SJCRH30 (cell line): ENCODE measurements around the gene CDC42BPA. TPM values are rescaled to one million over a fixed set of nuclear protein-coding genes. Genes with fewer than 3 reads are reported as not detected.

Source experiments
- DNase-seq, 2 experiments: peaks; one replicate each; pipeline ENCODE4 v3.0.0-alpha.2; 2015 to 2020
- H3K27ac ChIP-seq: fragments of 250-450 bp; sonication (Bioruptor Pico); 2 replicates; pipeline ENCODE4 v1.5.1; 2020; ENCODE audit warnings: mild to moderate bottlenecking, moderate library complexity
- H3K27me3 ChIP-seq: fragments of 250-450 bp; sonication (Bioruptor Pico); 2 replicates; pipeline ENCODE4 v1.5.1; 2020; ENCODE audit warnings: mild to moderate bottlenecking, moderate library complexity
- H3K36me3 ChIP-seq: fragments of 250-450 bp; sonication (Bioruptor Pico); 2 replicates; pipeline ENCODE4 v1.5.1; 2020; ENCODE audit warnings: mild to moderate bottlenecking, moderate library complexity
- H3K4me1 ChIP-seq: fragments of 250-450 bp; sonication (Bioruptor Pico); 2 replicates; pipeline ENCODE4 v1.5.1; 2020; ENCODE audit warnings: mild to moderate bottlenecking, moderate library complexity
- H3K4me3 ChIP-seq: fragments of 250-450 bp; sonication (Bioruptor Pico); 2 replicates; pipeline ENCODE4 v1.5.1; 2020; ENCODE audit warnings: mild to moderate bottlenecking, moderate library complexity
- H3K9me3 ChIP-seq: fragments of 250-450 bp; sonication (Bioruptor Pico); replicated peaks from 2 replicates; pipeline ENCODE4 v1.5.1; 2020; ENCODE audit warnings: mild to moderate bottlenecking, moderate library complexity
- total RNA-seq: library from RNA; depleted of rRNA; stranded (reverse); fragments of >200 nt; shearing (Covaris generic); gene quantifications from 2 replicates; pipeline ENCODE4 v1.2.3, GENCODE V29; 2014

CDC42BPA gene
- total RNA-seq, 1 experiment from 2014 or later = 57.1 TPM

DNA sequence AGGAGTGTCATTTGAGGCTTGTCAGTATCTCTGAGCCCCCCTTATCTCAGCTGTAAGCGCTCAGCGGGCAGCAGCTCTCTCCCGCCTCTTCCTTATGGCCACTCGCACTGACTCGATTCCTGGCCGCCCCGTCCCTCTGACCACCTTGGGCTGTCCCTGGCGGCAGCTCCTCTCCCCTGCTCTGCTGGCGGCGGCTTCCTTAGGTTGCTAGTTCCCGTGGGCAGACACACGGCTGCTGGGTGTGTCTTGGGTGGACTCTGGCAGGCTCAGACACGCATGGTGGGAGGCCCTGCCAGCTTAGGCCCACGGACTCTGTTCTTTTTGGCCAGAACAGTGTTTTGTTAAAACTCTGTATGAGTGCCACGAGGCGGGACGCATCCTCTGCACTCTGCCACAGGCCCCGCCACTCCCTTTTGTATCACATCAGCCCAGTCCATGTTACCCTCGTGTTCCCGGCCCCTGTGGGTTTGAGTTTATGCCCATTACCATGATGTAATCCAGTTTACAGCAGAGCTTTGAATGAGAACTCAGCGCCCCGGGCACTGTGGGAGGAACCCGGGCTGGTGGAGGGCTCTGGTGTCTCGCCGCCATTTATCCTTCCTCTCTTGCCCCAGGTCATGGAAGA lies 332.3 kb downstream of the CDC42BPA start:
- Histone ChIP-seq H3K4me3 (no peak overlapping the region), H3K36me3 (peaks cover 13% of the 10 kb centered on the region), H3K4me1 (no peaks in the 10 kb centered on the region), H3K27ac (no peak overlapping the region), H3K9me3 (no peaks in the 10 kb centered on the region), H3K27me3 (no peaks in the 10 kb centered on the region)
- no peak for DNase-seq

DNA sequence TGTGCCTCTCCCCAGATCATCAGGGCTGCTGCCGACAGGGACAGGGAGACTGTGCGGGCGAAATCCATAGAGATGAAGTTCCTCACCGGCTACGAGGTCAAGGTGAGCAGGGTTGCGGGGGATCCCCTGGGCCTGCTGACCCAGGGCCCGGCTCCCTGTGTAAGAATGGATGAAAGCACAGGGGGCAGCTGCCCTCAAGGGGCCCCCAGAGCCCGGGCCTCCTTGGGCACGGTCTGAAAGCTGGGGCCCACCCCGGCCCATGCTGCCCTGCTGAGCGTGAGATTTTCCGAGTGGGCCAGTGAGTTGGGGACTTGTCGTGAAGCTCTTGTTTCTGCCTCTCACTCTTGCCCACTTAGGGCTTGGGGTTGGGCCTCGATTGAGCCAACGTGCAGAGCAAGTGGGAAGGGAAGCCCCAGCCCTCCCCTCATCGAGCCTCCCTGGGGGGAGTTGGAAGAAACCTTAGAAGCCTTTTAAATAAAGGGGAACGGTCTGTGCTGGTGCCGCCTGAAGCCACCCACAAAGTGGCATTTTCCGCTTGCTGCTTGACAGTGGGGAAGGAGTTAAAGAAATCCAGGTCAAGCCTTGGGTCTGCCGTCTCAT lies 333.0 kb downstream of the CDC42BPA start:
- no peaks in the 10 kb centered on the region for H3K9me3 ChIP-seq
- H3K36me3 ChIP-seq = peaks cover 12% of the 10 kb centered on the region
- H3K27ac ChIP-seq = no peak overlapping the region
- H3K4me3 ChIP-seq = no peak overlapping the region
- DNase-seq = no peak
- H3K4me1 ChIP-seq = no peaks in the 10 kb centered on the region
- H3K27me3 ChIP-seq = no peaks in the 10 kb centered on the region

DNA sequence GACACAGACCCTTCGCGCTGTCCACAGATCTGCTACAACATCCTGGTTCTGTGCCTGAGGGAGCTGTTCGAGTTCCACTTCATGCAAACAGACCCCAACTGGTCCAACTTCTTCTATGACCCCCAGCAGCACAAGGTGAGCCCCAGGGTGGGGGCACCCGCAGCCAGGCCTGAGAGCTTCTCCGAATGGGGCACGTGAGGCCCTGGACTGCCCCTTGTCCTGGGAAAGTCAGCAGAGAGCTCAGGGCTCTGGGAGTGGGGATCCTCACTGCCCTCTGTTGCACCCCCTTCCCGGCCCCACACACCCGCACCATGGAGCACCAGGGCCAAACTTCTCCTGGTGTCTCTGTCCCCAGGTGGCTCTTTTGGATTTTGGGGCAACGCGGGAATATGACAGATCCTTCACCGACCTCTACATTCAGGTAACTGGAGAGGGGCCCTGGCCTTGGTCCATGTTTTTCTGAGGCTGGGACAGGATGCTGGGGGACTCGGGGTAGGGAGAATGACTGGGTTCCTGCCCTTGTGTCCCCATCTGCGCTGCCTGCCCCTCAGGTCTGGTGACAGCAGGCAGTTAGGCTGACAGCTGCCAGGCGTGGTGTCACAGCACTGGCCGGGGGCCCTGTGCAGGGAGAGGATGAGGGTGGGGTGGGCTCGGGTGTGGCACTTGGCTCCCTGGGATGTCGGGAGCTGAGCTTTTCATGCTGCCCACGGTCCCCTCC lies 333.6 kb downstream of the CDC42BPA start:
- DNase-seq = no peak
- Histone ChIP-seq H3K9me3 (no peaks in the 10 kb centered on the region), H3K27ac (no peak overlapping the region), H3K4me1 (no peaks in the 10 kb centered on the region), H3K4me3 (no peak overlapping the region), H3K36me3 (peaks cover 12% of the 10 kb centered on the region), H3K27me3 (no peaks in the 10 kb centered on the region)

DNA sequence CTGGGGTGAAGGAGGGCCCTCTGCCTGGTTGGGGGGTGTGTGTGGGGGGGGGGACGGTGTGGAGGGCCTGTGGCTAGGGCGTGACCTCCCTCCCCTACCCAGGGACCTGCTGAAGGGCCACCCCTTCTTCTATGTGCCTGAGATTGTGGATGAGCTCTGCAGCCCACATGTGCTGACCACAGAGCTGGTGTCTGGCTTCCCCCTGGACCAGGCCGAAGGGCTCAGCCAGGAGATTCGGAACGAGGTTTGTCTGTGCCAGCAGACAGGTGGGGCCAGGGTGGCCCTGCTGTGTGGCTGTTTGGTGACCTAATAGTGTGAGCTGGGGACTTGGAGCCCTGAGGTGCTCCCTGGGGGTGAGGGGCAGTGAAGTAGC lies 334.3 kb downstream of the CDC42BPA start:
- H3K9me3 ChIP-seq = no peaks in the 10 kb centered on the region
- peaks cover 12% of the 10 kb centered on the region for H3K36me3 ChIP-seq
- H3K27ac ChIP-seq = no peak overlapping the region
- no peaks in the 10 kb centered on the region for H3K27me3 ChIP-seq
- H3K4me1 ChIP-seq = no peaks in the 10 kb centered on the region
- no peak overlapping the region for H3K4me3 ChIP-seq
- no peak for DNase-seq

DNA sequence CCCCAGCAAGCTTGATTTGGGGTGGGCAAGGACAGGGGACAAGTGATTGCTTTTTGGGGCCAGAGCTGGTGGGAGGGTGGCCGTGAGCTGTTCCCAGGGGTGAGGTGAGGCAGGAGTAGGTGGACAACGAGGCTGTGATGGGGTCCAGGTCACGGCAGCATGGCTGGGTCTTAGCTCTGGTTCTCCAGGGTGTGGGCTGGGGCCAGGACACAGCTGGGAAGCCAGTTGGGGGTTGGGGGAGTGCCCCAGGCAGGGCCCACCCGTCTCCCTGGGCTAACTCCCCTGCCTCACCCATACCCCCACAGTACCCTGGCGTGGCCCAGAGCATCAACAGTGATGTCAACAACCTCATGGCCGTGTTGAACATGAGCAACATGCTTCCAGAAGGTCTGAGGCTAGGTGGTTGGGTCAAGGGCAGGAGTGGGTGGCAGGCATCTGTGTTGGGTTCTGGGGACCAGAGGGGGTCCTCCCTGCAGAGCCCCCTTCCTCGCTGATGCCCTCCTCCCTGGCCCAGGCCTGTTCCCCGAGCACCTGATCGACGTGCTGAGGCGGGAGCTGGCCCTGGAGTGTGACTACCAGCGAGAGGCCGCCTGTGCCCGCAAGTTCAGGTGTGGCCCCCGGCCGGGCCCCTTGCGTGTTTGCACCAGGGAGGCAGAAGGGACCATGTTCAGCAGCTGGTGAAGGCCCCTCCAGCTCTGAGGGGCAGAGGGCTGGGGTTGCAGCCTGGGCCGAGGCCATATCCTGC lies 334.9 kb downstream of the CDC42BPA start:
- no peaks in the 10 kb centered on the region for H3K9me3 ChIP-seq
- DNase-seq = no peak
- peaks cover 12% of the 10 kb centered on the region for H3K36me3 ChIP-seq
- no peaks in the 10 kb centered on the region for H3K4me1 ChIP-seq
- H3K4me3 ChIP-seq = no peak overlapping the region
- H3K27me3 ChIP-seq = no peaks in the 10 kb centered on the region
- H3K27ac ChIP-seq = no peak overlapping the region

DNA sequence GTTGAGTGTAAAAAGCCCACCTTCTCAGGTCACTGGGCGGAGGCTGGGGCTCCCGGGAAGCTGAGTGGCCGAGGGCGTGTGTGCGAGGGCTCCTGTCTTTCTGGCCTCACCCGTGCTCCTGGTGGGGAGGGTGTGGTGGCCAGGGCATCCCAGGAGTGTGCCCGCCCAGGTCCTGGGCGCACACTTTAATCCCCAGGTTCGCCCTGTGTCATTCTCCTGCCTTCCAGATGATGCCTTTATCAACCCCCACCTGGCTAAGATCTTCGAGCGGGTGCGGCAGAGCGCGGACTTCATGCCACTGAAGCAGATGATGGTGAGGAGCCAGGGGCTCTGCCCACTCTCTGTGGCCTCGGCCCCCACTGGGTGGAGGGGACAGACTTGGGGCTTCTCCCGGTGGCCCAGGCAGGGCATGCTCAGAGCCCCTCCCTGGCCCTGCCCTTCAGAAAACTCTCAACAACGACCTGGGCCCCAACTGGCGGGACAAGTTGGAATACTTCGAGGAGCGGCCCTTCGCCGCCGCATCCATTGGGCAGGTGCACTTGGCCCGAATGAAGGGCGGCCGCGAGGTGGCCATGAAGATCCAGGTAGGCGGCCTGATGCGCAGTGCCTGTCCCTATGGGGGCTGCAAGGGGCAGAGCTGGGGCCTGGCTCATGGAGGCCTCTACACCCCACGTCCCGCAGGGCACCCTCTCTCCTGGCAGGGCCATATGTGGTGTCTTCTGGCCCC lies 335.7 kb downstream of the CDC42BPA start:
- no peaks in the 10 kb centered on the region for H3K27me3 ChIP-seq
- DNase-seq = no peak
- H3K36me3 ChIP-seq = peaks cover 12% of the 10 kb centered on the region
- no peak overlapping the region for H3K4me3 ChIP-seq
- no peak overlapping the region for H3K27ac ChIP-seq
- H3K9me3 ChIP-seq = no peaks in the 10 kb centered on the region
- no peaks in the 10 kb centered on the region for H3K4me1 ChIP-seq

DNA sequence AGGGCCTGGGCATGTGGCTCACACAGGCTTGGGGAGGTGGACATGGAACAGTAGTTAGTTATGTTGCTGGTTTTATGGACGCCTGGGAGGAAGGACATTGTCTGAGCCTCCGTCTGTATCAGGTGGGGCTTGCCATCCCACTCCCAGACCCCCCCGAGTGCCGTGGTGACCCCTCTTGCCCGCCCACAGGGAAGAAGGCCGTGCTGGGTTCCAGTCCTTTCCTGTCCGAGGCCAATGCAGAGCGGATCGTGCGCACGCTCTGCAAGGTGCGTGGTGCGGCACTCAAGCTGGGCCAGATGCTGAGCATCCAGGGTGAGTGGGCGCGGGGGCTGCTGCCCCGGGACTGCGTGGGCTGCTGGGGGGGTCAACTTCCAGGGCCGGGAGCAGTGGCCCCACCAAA lies 336.5 kb downstream of the CDC42BPA start:
- Histone ChIP-seq H3K27me3 (no peaks in the 10 kb centered on the region), H3K36me3 (peaks cover 9% of the 10 kb centered on the region), H3K27ac (no peak overlapping the region), H3K4me3 (no peak overlapping the region), H3K9me3 (no peaks in the 10 kb centered on the region), H3K4me1 (no peaks in the 10 kb centered on the region)
- DNase-seq = no peak

DNA sequence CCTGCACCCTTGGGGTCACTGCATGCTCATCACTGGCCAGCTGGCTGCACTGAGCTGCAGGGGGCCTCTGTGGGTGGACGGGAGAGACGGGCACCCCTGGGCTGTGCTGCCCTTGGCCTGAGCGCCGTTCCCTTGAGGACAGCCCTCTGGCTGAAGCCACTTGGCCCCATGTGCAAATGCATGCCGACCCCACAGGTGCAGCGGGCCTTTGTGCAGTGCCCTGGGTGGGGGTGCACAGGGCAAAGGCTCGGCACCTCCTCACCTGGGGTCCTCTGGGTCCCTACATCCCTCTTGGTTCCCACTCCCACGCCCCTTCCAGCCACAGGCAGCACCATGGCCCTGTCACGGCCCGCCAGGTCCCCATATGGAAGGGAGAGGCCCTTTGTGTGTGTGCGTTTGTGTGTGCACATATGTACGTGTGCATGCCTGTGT lies 336.9 kb downstream of the CDC42BPA start:
- Histone ChIP-seq H3K4me1 (no peaks in the 10 kb centered on the region), H3K36me3 (peaks cover 7% of the 10 kb centered on the region)

DNA sequence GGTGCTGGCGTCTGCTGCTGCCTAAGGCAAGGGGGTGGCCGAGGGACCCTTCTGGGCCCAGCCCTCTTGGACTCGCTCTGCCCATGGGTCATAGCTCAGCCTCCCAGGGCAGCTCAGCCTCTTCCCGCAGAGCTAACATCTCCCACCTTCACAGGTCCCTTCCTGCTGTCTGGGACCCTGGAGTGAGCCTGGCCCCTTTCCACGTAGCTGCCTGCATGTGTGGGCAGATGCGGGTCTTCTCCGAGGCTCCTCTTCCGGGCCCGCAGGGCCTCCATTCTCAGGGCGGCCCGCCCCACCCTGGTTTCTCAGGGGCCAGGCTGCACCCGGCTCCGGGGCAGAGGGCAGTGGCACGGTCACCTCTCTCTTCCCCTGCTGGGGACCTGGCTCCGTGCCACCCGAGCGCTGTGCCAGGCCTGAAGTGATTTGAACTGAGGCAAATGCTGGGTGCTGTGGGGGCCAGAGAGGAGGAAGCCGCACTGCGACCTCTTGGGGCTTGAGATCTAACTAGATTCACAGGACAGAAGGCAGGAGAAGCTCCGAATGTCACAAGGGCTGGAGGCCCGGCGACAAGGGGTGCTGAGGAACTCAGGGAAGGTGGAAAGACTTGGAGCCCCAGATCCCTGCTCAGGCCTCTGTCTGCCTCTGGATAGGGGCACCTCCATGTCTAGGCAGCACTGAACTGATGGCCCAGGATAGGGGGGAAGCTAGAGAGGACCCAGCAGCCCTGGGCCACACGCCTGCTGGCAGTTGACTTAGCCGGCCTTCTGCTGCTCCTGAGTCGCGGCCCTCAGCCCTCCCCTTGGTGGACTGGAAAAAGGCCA lies 337.5 kb downstream of the CDC42BPA start:
- H3K4me3 ChIP-seq = no peak overlapping the region
- DNase-seq = no peak
- H3K4me1 ChIP-seq = no peaks in the 10 kb centered on the region
- peaks cover under 1% of the 10 kb centered on the region for H3K36me3 ChIP-seq
- H3K27me3 ChIP-seq = no peaks in the 10 kb centered on the region
- no peaks in the 10 kb centered on the region for H3K9me3 ChIP-seq
- H3K27ac ChIP-seq = no peak overlapping the region

More for the DNA sequence above, 336.9 kb downstream of the CDC42BPA start:
- H3K4me3 ChIP-seq = no peak overlapping the region
- DNase-seq = no peak
- no peaks in the 10 kb centered on the region for H3K9me3 ChIP-seq
- H3K27me3 ChIP-seq = no peaks in the 10 kb centered on the region
- no peak overlapping the region for H3K27ac ChIP-seq

DNA sequence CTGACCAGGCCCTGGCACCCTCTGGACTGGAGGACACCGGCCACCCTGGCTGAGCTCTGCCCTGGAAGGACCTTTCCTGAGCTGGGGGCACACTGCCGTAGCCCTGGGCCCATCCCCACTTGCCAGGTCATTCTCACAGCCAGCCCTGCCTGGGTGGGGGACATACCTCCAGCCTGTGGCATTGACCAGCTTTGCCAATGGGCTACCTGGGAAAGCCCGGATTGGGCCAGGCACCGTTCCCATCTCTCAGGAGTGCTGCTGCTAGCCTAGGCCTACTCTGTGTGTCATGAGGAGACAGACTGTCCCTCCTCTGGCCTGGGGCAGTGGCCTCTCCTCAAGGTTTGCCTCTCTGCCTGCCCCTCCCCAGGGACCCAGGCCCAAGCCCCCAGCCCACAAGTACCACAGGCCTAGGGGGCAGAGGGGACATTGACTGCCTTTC lies 338.2 kb downstream of the CDC42BPA start:
- no peaks in the 10 kb centered on the region for H3K36me3 ChIP-seq
- no peak overlapping the region for H3K27ac ChIP-seq
- no peak for DNase-seq
- no peak overlapping the region for H3K4me3 ChIP-seq
- no peaks in the 10 kb centered on the region for H3K4me1 ChIP-seq
- no peaks in the 10 kb centered on the region for H3K9me3 ChIP-seq
- no peaks in the 10 kb centered on the region for H3K27me3 ChIP-seq

DNA sequence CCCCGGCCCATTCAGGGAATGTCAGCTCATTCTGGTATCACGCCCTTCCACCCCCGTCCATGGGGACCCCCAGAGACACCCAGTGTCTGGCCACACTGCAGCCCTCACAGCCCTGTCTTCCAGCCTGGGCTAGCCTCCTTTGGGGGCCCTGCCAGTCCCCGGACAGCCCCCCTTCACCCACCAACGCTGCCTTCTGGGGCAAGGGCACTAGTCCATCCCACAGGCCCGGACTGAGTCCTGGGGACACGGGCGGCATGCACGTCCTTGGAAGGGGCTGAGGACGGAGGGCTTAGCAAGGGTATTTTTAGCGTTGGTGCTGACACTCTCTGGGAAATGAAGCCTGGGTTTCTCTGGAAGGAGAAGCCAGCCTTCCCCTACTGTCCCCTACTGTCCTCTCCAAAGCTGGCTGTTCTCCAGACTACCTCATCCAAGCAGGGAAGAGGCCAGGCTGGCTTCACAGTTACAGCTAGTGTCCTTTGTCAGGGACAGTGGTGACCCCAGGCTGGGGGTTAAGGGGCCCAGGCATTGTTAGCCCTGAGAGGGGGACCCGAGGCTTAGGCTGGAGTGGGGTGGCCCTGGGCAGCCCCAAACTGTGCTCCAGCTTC lies 338.7 kb downstream of the CDC42BPA start:
- Histone ChIP-seq H3K4me3 (no peak overlapping the region), H3K4me1 (no peaks in the 10 kb centered on the region), H3K27ac (no peak overlapping the region), H3K27me3 (no peaks in the 10 kb centered on the region), H3K36me3 (no peaks in the 10 kb centered on the region), H3K9me3 (no peaks in the 10 kb centered on the region)
- DNase-seq = no peak

DNA sequence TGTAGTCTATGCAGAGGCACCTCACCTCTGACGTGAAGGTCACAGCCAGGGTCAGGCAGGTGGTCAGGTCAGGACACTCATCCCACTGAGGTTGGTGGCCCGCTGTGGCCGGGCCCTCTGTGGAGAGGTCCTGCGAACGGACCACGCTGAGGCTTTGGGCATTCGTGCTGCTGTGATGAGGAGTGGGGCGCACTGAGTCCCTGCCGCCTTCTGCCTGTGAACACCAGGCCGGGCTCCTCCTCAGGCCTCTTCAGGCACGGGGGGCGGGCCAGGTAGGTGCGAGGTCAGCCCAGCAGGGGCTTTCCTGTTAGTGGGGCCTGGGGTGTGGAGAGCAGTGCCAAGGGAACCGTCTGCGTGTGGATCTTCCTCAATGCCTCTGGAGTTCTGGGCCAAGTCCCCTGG lies 339.2 kb downstream of the CDC42BPA start:
- Histone ChIP-seq H3K9me3 (no peaks in the 10 kb centered on the region), H3K27me3 (no peaks in the 10 kb centered on the region), H3K4me1 (no peaks in the 10 kb centered on the region), H3K4me3 (no peak overlapping the region), H3K36me3 (no peaks in the 10 kb centered on the region), H3K27ac (no peak overlapping the region)
- no peak for DNase-seq

DNA sequence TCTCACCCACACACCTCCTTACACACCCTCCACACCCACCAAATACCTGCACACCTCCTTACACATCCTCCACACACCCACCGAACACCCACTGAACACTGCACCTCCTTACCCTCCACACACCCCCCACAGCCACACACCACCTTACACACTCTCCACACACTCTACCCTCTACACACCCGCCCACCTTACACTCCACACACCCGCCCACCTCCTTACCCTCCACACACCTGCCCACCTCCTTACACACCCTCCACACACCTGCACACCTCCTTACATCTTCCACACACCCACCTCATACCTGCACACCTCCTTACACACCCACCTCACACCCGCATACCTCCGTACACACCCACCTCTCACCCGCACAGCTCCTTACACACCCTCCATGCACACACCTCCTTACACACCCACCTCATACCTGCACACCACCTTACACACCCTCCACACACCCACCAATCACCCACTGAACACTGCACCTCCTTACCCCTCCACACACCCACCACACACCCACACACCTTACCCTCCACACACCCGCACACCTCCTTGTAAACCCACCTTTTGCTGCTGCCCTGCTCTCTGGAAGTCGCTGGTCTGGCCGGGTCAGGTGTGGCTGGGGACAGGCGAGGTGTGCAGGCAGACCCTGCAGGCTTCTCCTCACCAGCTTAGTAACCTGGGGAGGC lies 339.7 kb downstream of the CDC42BPA start:
- Histone ChIP-seq H3K27ac (no peak overlapping the region), H3K4me1 (no peaks in the 10 kb centered on the region)

More for the DNA sequence above, 339.7 kb downstream of the CDC42BPA start:
- Histone ChIP-seq H3K36me3 (no peaks in the 10 kb centered on the region), H3K9me3 (no peaks in the 10 kb centered on the region), H3K4me3 (no peak overlapping the region), H3K27me3 (no peaks in the 10 kb centered on the region)
- DNase-seq = no peak
